AG09309 (cell line): ENCODE measurements around the gene PRDM16.

Experiments
- DNase-seq: peaks from one replicate; pipeline ENCODE4 v3.0.0-alpha.2; 2010; ENCODE audit warnings: low read depth
- H3K4me3 ChIP-seq: 2 replicates; pipeline ENCODE4 v1.5.1; 2011; ENCODE audit warnings: mild to moderate bottlenecking, low read depth, low read length, moderate library complexity; ENCODE audit not compliant: control insufficient read depth
- CTCF ChIP-seq: IDR thresholded peaks from 2 replicates; pipeline ENCODE4 v1.5.1; 2011; ENCODE audit warnings: mild to moderate bottlenecking, low read depth, low read length, inconsistent platforms; ENCODE audit not compliant: insufficient read depth, control insufficient read depth; ENCODE audit errors: missing control alignments

PRDM16 gene

GRCh38 chr1:3197781-3198316 lies 128.8 kb downstream of the PRDM16 start:
- DNase-seq: no peak
- H3K4me3 ChIP-seq: no peak overlapping the region
- TF ChIP-seq CTCF: no peak

GRCh38 chr1:3198371-3199271 lies 129.6 kb downstream of the PRDM16 start:
- no peak overlapping the region for H3K4me3 ChIP-seq
- no peak for TF ChIP-seq CTCF
- DNase-seq: no peak

- H3K4me3 ChIP-seq: no peak overlapping the region
- DNase-seq: no peak
- no peak for TF ChIP-seq CTCF
Measured at GRCh38 chr1:3204725-3205124, 135.7 kb downstream of the PRDM16 start.

- no peak overlapping the region for H3K4me3 ChIP-seq
- no peak for DNase-seq
- no peak for TF ChIP-seq CTCF
Measured at GRCh38 chr1:3205815-3206214, 136.8 kb downstream of the PRDM16 start.

- DNase-seq: no peak
- no peak for TF ChIP-seq CTCF
- H3K4me3 ChIP-seq: no peak overlapping the region
Measured at GRCh38 chr1:3206696-3207095, 137.7 kb downstream of the PRDM16 start.

- TF ChIP-seq CTCF: no peak
- no peak overlapping the region for H3K4me3 ChIP-seq
- no peak for DNase-seq
Measured at GRCh38 chr1:3207217-3207848, 138.3 kb downstream of the PRDM16 start.
